NB4 (cell line): Measurements from ENCODE around the gene RIIAD1.

Experiments
- MYC ChIP-seq: IDR thresholded peaks from 2 replicates; pipeline ENCODE4 v1.6.1; 2011; ENCODE audit warnings: low read depth, low read length
- POLR2A ChIP-seq: IDR thresholded peaks from 2 replicates; pipeline ENCODE4 v1.6.1; 2011; ENCODE audit warnings: mild to moderate bottlenecking; ENCODE audit not compliant: insufficient read length; ENCODE audit errors: extremely low read depth
- TF ChIP-seq, protein P1 (sequence below): IDR thresholded peaks from one replicate; pipeline ENCODE4 v1.5.1; 2012; ENCODE audit warnings: low read depth, low read length
- TF ChIP-seq, protein P2 (sequence below): IDR thresholded peaks from 2 replicates; pipeline ENCODE4 v1.6.1; 2011; ENCODE audit warnings: low read depth, low read length

DNA sequence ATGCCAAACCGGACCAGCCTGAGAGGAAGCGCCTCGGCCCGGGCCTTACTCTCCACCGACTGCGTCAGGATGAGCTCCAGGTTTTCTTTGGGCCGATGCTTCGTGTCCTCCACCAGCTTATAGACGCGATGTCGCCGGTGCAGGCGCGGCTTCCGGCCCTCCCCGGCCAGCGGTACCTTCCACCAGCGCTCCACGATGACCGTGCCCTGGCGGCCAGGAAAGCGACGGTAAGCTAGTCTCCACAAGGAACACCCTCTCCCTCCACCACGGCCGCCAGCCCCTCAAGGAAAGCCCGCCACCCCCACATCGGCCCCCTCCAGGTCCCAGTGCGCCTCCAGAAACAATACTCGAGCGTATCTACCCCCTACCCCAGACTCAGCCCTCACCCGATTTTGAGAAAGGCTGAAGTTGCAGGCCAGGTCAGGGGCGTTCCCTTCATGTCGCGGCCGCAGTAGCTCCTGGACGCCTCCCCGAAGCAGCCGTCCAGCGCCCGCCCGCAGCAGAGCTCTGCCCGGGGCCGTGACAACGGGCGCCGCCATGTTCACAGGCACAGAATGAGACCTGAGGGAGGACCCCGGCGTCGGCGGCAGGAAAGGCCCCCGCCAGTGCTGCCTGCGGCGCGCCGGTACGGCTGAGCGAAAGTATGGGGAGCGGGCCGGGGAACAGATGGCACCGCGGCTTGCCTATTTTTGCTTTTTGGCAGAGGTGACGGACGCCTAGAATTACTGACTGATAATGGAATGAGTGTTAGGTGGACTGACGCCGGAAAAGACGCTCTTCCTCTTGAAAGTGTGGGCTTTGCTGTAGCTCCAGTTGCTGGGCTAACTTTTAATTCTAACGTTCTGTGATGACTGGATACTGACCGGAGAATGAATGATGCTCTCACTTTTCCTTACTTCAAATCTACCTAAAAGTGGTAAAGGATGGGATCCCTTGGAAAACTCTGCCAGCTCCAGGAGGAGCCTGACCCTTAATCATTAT, 41.9 kb downstream of the RIIAD1 start, which contains the start of gene MRPL9:
- TF ChIP-seq, protein P1, sequence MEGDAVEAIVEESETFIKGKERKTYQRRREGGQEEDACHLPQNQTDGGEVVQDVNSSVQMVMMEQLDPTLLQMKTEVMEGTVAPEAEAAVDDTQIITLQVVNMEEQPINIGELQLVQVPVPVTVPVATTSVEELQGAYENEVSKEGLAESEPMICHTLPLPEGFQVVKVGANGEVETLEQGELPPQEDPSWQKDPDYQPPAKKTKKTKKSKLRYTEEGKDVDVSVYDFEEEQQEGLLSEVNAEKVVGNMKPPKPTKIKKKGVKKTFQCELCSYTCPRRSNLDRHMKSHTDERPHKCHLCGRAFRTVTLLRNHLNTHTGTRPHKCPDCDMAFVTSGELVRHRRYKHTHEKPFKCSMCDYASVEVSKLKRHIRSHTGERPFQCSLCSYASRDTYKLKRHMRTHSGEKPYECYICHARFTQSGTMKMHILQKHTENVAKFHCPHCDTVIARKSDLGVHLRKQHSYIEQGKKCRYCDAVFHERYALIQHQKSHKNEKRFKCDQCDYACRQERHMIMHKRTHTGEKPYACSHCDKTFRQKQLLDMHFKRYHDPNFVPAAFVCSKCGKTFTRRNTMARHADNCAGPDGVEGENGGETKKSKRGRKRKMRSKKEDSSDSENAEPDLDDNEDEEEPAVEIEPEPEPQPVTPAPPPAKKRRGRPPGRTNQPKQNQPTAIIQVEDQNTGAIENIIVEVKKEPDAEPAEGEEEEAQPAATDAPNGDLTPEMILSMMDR: no peak
- peak; percentile 66 for TF ChIP-seq POLR2A
- TF ChIP-seq MYC: peak; percentile 47
- TF ChIP-seq, protein P2, sequence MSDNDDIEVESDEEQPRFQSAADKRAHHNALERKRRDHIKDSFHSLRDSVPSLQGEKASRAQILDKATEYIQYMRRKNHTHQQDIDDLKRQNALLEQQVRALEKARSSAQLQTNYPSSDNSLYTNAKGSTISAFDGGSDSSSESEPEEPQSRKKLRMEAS: peak; percentile 80
